Panc1 (cell line): Measurements from ENCODE around the gene DHRS3.

ENCODE experiments used
- POLR2AphosphoS5 ChIP-seq: IDR thresholded peaks from 2 replicates; pipeline ENCODE4 v1.6.1; 2012; ENCODE audit warnings: mild to moderate bottlenecking, low read depth, low read length, moderate library complexity
- TCF7L2 ChIP-seq: IDR thresholded peaks from 2 replicates; pipeline ENCODE4 v1.6.1; 2011; ENCODE audit warnings: mild to moderate bottlenecking, low read depth, low read length, inconsistent platforms
- TF ChIP-seq, protein P1 (sequence below): fragments of 450-650 bp; IDR thresholded peaks from 2 replicates; pipeline ENCODE4 v1.5.1; 2017; ENCODE audit warnings: mild to moderate bottlenecking
- TF ChIP-seq, protein P2 (sequence below), 2 experiments: IDR thresholded peaks; 2 replicates each; pipeline ENCODE4 v1.6.1; 2011 to 2012; ENCODE audit warnings: low read depth in 2 of 2, control low read depth in 1 of 2, low read length in 1 of 2, mild to moderate bottlenecking in 1 of 2, moderate library complexity in 1 of 2; ENCODE audit not compliant: insufficient read depth in 1 of 2

DNA sequence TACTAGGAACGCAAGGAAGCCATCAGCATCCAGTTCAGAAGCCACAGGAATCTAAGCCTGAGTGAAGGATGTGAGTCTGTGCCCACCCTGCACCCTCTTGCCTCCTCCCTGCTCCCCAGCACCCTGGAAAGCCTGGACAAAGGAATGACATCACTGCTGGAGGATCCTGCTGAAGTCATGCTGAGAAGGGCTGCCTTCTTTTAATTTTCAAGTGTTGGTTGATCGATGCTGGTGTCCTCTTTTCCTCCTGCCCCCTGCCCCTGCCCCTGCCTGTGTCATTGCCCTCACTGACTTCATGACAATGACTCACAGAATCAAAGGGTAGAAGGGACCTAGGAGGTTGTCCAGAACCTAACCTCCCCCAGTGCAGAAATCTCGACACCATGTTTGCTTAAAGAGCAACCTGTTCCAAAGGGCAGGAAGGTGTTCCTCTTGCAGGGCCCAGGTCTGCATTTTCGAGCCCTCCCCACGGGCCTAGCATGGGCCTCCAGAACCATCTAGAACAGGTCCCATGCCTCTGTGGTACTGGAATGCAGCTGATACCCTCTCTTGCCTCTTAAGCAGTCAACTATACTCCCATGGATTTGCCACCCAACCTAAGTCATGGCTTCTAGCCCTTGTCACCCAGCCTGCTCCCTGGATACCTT lies 9.6 kb downstream of the DHRS3 start:
- TF ChIP-seq, protein P1, sequence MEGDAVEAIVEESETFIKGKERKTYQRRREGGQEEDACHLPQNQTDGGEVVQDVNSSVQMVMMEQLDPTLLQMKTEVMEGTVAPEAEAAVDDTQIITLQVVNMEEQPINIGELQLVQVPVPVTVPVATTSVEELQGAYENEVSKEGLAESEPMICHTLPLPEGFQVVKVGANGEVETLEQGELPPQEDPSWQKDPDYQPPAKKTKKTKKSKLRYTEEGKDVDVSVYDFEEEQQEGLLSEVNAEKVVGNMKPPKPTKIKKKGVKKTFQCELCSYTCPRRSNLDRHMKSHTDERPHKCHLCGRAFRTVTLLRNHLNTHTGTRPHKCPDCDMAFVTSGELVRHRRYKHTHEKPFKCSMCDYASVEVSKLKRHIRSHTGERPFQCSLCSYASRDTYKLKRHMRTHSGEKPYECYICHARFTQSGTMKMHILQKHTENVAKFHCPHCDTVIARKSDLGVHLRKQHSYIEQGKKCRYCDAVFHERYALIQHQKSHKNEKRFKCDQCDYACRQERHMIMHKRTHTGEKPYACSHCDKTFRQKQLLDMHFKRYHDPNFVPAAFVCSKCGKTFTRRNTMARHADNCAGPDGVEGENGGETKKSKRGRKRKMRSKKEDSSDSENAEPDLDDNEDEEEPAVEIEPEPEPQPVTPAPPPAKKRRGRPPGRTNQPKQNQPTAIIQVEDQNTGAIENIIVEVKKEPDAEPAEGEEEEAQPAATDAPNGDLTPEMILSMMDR = no peak
- no peak for TF ChIP-seq TCF7L2
- TF ChIP-seq POLR2AphosphoS5 = no peak
- TF ChIP-seq, protein P2, sequence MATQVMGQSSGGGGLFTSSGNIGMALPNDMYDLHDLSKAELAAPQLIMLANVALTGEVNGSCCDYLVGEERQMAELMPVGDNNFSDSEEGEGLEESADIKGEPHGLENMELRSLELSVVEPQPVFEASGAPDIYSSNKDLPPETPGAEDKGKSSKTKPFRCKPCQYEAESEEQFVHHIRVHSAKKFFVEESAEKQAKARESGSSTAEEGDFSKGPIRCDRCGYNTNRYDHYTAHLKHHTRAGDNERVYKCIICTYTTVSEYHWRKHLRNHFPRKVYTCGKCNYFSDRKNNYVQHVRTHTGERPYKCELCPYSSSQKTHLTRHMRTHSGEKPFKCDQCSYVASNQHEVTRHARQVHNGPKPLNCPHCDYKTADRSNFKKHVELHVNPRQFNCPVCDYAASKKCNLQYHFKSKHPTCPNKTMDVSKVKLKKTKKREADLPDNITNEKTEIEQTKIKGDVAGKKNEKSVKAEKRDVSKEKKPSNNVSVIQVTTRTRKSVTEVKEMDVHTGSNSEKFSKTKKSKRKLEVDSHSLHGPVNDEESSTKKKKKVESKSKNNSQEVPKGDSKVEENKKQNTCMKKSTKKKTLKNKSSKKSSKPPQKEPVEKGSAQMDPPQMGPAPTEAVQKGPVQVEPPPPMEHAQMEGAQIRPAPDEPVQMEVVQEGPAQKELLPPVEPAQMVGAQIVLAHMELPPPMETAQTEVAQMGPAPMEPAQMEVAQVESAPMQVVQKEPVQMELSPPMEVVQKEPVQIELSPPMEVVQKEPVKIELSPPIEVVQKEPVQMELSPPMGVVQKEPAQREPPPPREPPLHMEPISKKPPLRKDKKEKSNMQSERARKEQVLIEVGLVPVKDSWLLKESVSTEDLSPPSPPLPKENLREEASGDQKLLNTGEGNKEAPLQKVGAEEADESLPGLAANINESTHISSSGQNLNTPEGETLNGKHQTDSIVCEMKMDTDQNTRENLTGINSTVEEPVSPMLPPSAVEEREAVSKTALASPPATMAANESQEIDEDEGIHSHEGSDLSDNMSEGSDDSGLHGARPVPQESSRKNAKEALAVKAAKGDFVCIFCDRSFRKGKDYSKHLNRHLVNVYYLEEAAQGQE (IDR thresholded peaks at IDR 0.05; ENCODE audit: insufficient read depth in 1 of 2, low read depth in 2 of 2, low read length in 1 of 2) = no peak
